ENCODE results near the gene CAMSAP2.
A peak's percentile ranks its signal among the peaks of the same experiment; 100 is the strongest.

CAMSAP2 gene

DNA sequence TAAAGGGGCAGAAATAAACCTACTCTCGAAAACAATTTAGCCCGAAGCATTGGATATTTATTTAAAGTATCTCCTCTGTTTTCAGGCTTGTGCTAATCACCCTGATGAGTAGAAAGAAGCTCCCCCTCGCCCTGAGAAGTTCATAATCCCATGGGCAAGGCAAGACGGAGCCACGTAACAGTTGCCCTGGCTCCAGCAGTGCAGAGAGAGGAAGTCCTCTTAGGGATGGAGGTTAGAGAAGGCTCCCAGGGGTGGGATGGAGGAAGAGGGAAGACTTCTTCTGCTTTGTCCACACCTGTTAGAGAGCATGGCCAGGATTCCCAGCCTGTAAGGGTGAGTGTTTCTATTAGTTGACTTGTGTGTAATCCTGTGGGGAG, 130.7 kb downstream of the CAMSAP2 start:
- peak overlapping the region; percentile 47 for H3K4me3 ChIP-seq (ENCODE audit: low read depth, low read length)
- peak; percentile 74 for DNase-seq (ENCODE audit: low read depth)

DNA sequence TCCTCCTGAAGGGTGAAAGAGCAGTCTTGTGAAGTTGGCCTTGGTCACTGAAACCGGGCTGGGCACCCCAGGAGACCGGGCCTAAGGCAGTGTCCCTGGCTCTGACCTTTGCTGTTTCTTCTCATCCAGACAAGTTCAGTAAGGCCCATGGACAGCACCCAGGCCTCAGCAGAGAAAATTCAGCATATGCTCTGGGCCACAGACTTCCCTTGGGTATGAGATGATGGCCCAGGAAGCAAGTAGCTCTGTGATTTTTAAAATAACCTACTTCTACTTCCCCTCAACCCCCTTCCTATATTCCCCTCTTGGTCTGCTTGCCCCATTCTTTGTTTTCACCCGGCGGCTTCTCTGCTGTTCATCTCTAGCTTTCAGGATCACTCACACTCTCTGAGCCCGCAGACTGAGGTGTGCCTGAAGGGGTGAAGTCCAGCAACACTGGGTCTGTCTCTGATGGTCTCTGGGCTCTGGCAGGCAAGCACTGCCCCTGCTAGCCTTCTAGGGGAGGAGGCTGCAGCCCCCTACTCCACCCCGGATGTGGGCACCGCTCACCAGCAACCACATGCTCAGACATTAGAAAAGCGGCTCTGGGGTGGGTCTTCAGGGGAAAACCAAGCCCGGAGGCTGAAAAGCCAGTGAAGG, 131.2 kb downstream of the CAMSAP2 start:
- peak overlapping the region; percentile 47 for H3K4me3 ChIP-seq (ENCODE audit: low read depth, low read length)
- peak; percentile 79 for DNase-seq (ENCODE audit: low read depth)
- no peak for TF ChIP-seq POLR2A (IDR thresholded peaks at IDR 0.05; ENCODE audit: extremely low read depth, insufficient read length)
- TF ChIP-seq, protein P1, sequence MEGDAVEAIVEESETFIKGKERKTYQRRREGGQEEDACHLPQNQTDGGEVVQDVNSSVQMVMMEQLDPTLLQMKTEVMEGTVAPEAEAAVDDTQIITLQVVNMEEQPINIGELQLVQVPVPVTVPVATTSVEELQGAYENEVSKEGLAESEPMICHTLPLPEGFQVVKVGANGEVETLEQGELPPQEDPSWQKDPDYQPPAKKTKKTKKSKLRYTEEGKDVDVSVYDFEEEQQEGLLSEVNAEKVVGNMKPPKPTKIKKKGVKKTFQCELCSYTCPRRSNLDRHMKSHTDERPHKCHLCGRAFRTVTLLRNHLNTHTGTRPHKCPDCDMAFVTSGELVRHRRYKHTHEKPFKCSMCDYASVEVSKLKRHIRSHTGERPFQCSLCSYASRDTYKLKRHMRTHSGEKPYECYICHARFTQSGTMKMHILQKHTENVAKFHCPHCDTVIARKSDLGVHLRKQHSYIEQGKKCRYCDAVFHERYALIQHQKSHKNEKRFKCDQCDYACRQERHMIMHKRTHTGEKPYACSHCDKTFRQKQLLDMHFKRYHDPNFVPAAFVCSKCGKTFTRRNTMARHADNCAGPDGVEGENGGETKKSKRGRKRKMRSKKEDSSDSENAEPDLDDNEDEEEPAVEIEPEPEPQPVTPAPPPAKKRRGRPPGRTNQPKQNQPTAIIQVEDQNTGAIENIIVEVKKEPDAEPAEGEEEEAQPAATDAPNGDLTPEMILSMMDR (IDR thresholded peaks at IDR 0.05; ENCODE audit: low read depth, low read length) = no peak
- no peak; the same call in 1 of the 2 replicates for TF ChIP-seq MYC (IDR thresholded peaks at IDR 0.05; ENCODE audit: low read depth, low read length)
- TF ChIP-seq, protein P2, sequence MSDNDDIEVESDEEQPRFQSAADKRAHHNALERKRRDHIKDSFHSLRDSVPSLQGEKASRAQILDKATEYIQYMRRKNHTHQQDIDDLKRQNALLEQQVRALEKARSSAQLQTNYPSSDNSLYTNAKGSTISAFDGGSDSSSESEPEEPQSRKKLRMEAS (IDR thresholded peaks at IDR 0.05; ENCODE audit: low read depth, low read length) = no peak; the same call in 1 of the 2 replicates

More for the DNA sequence above, 130.7 kb downstream of the CAMSAP2 start:
- TF ChIP-seq POLR2A (IDR thresholded peaks at IDR 0.05; ENCODE audit: extremely low read depth, insufficient read length) = no peak
- TF ChIP-seq, protein P2 (IDR thresholded peaks at IDR 0.05; ENCODE audit: low read depth, low read length) = no peak
- no peak for TF ChIP-seq MYC (IDR thresholded peaks at IDR 0.05; ENCODE audit: low read depth, low read length)
- TF ChIP-seq, protein P1 (IDR thresholded peaks at IDR 0.05; ENCODE audit: low read depth, low read length) = no peak

DNA sequence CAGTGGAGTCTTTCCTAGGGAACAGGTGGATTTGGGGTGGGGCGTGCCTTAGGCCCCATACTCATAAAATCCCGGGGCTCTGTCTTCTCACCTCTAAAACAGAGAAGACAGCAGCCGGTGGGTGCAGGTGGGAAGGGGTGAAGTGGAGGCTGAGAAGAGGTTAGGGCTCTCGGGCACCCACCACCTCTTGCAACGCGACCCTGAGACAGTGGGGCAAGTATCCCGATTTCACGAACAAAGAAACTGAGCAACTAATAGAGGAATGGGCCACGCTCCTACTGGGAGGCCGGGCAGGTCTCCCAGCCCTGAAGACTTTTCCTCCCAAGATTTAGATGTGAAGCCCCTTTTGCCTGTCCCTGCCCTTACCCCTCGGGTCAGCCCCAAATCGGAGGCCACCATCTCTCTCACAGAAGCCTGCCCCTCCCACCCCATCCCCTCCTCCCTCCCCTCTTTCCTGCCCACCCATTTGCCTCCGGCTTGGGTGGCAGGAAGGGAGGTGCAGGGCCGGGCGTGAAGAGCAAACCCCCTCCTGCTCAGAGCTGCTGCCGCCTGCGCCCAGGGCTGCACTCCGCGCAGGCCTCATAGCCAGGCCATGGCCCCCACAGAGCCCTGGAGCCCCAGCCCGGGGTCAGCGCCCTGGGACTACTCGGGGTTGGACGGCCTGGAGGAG, 133.9 kb downstream of the CAMSAP2 start, which contains the start of gene GPR25:
TSS of gene GPR25 (plus strand) at position 536 of the 670 bp plus-strand sequence. CDS start at position 593, 57 bp downstream.
- H3K4me3 ChIP-seq (ENCODE audit: low read depth, low read length) = no peak within 1 kb of the TSS
- TF ChIP-seq, protein P2 (IDR thresholded peaks at IDR 0.05; ENCODE audit: low read depth, low read length) = no peak
- TF ChIP-seq, protein P1 (IDR thresholded peaks at IDR 0.05; ENCODE audit: low read depth, low read length) = no peak
- TF ChIP-seq POLR2A (IDR thresholded peaks at IDR 0.05; ENCODE audit: extremely low read depth, insufficient read length) = no peak
- no peak for TF ChIP-seq MYC (IDR thresholded peaks at IDR 0.05; ENCODE audit: low read depth, low read length)
- DNase-seq (ENCODE audit: low read depth) = no peak

DNA sequence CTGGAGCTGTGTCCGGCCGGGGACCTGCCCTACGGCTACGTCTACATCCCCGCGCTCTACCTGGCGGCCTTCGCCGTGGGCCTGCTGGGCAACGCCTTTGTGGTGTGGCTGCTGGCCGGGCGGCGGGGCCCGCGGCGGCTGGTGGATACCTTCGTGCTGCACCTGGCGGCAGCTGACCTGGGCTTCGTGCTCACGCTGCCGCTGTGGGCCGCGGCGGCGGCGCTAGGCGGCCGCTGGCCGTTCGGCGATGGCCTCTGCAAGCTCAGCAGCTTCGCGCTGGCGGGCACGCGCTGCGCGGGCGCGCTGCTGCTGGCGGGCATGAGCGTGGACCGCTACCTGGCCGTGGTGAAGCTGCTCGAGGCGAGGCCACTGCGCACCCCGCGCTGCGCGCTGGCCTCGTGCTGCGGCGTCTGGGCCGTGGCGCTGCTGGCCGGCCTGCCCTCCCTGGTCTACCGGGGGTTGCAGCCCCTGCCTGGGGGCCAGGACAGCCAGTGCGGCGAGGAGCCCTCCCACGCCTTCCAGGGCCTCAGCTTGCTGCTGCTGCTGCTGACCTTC, 134.5 kb downstream of the CAMSAP2 start:
- H3K4me3 ChIP-seq (ENCODE audit: low read depth, low read length) = no peak overlapping the region
- TF ChIP-seq, protein P2 (IDR thresholded peaks at IDR 0.05; ENCODE audit: low read depth, low read length) = no peak
- no peak for TF ChIP-seq POLR2A (IDR thresholded peaks at IDR 0.05; ENCODE audit: extremely low read depth, insufficient read length)
- TF ChIP-seq, protein P1 (IDR thresholded peaks at IDR 0.05; ENCODE audit: low read depth, low read length) = no peak
- TF ChIP-seq MYC (IDR thresholded peaks at IDR 0.05; ENCODE audit: low read depth, low read length) = no peak
- DNase-seq (ENCODE audit: low read depth) = no peak

DNA sequence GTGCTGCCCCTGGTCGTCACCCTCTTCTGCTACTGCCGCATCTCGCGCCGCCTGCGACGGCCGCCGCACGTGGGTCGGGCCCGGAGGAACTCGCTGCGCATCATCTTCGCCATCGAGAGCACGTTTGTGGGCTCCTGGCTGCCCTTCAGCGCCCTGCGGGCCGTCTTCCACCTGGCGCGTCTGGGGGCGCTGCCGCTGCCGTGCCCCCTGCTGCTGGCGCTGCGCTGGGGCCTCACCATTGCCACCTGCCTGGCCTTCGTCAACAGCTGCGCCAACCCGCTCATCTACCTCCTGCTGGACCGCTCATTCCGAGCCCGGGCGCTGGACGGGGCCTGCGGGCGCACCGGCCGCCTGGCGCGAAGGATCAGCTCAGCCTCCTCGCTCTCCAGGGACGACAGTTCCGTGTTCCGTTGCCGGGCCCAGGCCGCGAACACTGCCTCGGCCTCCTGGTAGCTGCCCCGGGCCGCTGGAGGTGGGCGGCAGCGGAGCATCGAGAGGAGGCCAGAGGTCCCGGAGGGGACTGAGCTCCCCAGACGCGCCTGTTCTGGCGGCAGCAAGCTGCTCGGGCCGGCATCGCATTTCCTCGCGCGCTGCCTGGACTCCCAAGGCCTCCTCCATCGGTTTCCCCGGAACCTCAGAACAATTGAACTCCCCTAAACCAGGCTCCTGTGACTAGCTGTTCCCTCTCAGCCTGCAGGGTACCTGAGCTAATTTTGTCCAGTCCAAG, 135.1 kb downstream of the CAMSAP2 start:
- no peak overlapping the region for H3K4me3 ChIP-seq (ENCODE audit: low read depth, low read length)
- TF ChIP-seq POLR2A (IDR thresholded peaks at IDR 0.05; ENCODE audit: extremely low read depth, insufficient read length) = no peak
- no peak for DNase-seq (ENCODE audit: low read depth)
